OCI-LY7 (cell line): ENCODE results near the gene ZDHHC13. TPM values are rescaled to one million over a fixed set of nuclear protein-coding genes. Genes with fewer than 3 reads are reported as not detected.

Experiments
- BruUV-seq: library from RNA; stranded (reverse); fragments of 400-500 nt; replicated peaks from 2 replicates; lab custom pipeline; 2021; lab: Mats Ljungman, UMichigan
- CTCF ChIA-PET: fragments of 300-600 bp; sonication (Branson Sonifier 250); formaldehyde crosslinking; loops from one replicate; lab custom pipeline; 2022; ENCODE audit warnings: antibody characterized with exemption; ENCODE audit not compliant: unreplicated experiment; lab: Charles Lee
- POLR2A ChIA-PET: fragments of 300-600 bp; sonication (Branson Sonifier 250); formaldehyde crosslinking; loops from one replicate; lab custom pipeline; 2022; ENCODE audit warnings: antibody characterized with exemption; lab: Charles Lee
- DNase-seq: peaks from one replicate; pipeline ENCODE4 v3.0.0-alpha.2; 2015; ENCODE audit warnings: low spot score
- H2AFZ ChIP-seq: fragments of 200-600 bp; sonication (generic), shearing (Covaris generic); 2 replicates; pipeline ENCODE4 v1.6.1; 2014; ENCODE audit warnings: mild to moderate bottlenecking, antibody characterized with exemption, low read length, moderate library complexity
- H3K27ac ChIP-seq: fragments of 200-600 bp; sonication (generic); 2 replicates; pipeline ENCODE4 v1.5.1; 2014; ENCODE audit warnings: mixed run types, low read depth, mild to moderate bottlenecking, moderate library complexity, low read length, inconsistent platforms; ENCODE audit not compliant: poor library complexity, severe bottlenecking
- H3K36me3 ChIP-seq: fragments of 200-600 bp; sonication (generic); 2 replicates; pipeline ENCODE4 v1.6.1; 2014; ENCODE audit warnings: mild to moderate bottlenecking, antibody characterized with exemption, low read length, moderate library complexity, mixed read lengths; ENCODE audit not compliant: insufficient read depth
- H3K4me1 ChIP-seq: fragments of 200-600 bp; sonication (generic); 2 replicates; pipeline ENCODE4 v1.5.1; 2014; ENCODE audit warnings: mild to moderate bottlenecking, low read length; ENCODE audit not compliant: insufficient read depth, poor library complexity, severe bottlenecking
- H3K4me2 ChIP-seq: fragments of 200-600 bp; sonication (generic); 2 replicates; pipeline ENCODE4 v1.6.1; 2014; ENCODE audit warnings: mild to moderate bottlenecking, low read length
- H3K4me3 ChIP-seq: fragments of 200-600 bp; sonication (generic); 2 replicates; pipeline ENCODE4 v1.5.1; 2014; ENCODE audit warnings: mild to moderate bottlenecking, low read depth, low read length; ENCODE audit not compliant: poor library complexity, severe bottlenecking
- H3K79me2 ChIP-seq: fragments of 200-600 bp; sonication (generic); 2 replicates; pipeline ENCODE4 v1.6.1; 2016; ENCODE audit warnings: low read depth, mild to moderate bottlenecking, low read length, moderate library complexity, mixed read lengths; ENCODE audit not compliant: insufficient read depth
- H3K9me2 ChIP-seq: fragments of 200-600 bp; sonication (generic); 2 replicates; pipeline ENCODE4 v1.6.1; 2016; ENCODE audit warnings: mild to moderate bottlenecking, low read length, mixed read lengths; ENCODE audit not compliant: insufficient read depth
- H3K9me3 ChIP-seq: fragments of 200-600 bp; sonication (generic); 2 replicates; pipeline ENCODE4 v1.6.1; 2014; ENCODE audit warnings: mild to moderate bottlenecking, mixed run types, low read length, mixed read lengths
- H4K20me1 ChIP-seq: fragments of 200-600 bp; sonication (generic); 2 replicates; pipeline ENCODE4 v1.6.1; 2014; ENCODE audit warnings: mild to moderate bottlenecking, antibody characterized with exemption, low read length, moderate library complexity, mixed read lengths; ENCODE audit not compliant: insufficient read depth
- EZH2phosphoT487 ChIP-seq: fragments of 200-600 bp; sonication (generic); IDR thresholded peaks from 2 replicates; pipeline ENCODE4 v1.6.1; 2018; ENCODE audit warnings: low read depth, borderline replicate concordance, mild to moderate bottlenecking, mixed run types, antibody characterized with exemption, low read length, moderate library complexity, mixed read lengths
- intact Hi-C: fragments of 100-400 bp; cut with micrococcal nuclease; formaldehyde crosslinking; loops from one replicate; pipeline ENCODE4 v1.10.0; 2022; ENCODE audit not compliant: unreplicated experiment
- total RNA-seq, 2 experiments: library from RNA; depleted of rRNA in 1 of 2; stranded (reverse); fragments of >200 nt in 1 of 2; shearing (Covaris generic) in 1 of 2; gene quantifications; 2 replicates each; pipeline ENCODE4 v1.2.3, GENCODE V29; 2014 to 2022
- TF ChIP-seq, protein P1 (sequence below): fragments of 200-600 bp; sonication (generic); conservative IDR thresholded peaks from 2 replicates; pipeline ENCODE4 v1.5.1; 2014; ENCODE audit warnings: mild to moderate bottlenecking, antibody characterized with exemption, low read length, moderate library complexity, mixed read lengths

ZDHHC13 gene
- total RNA-seq, 2 experiments from 2014 or later, result 25.0 to 28.1 TPM

DNA sequence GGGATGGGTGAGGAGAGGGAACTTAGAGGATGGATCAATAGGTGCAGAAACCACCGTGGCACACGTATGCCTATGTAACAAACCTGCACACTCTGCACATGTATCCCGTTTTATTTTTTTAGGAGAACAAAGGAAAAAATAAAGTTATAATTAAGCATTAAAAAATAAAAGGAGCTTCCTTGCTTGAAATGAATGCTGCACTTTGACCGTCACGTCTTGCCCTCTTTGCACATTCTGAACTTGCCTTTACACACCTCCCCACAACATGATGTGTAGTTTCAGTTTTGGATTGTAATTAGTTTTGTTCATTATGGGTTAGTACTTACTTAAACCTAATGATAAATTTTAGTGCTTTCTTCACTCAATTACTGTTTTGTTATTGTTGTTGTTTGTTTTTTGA is 87.9 kb downstream of the ZDHHC13 start:
- POLR2A ChIA-PET, result no interaction called here

DNA sequence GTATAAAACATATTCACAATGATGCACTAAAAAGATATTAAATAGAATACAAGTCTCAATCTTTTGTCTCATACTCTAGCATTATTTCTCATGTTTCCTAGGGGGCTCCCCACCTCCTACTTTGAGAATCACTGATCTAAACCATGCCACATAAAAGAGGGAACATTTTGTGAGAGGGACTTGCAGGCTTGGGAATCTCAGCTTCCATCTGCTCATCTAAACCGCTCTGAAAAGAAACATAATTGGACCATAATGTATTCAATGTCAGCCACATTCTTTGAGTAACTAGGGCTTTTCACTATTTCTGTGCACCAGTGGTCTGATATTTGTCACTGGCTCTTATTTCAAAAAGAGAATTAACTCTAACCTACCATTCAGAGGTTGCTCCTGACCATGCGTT is 91.2 kb downstream of the ZDHHC13 start:
- CTCF ChIA-PET, result no interaction called here
- TF ChIP-seq EZH2phosphoT487, result no peak
- TF ChIP-seq, protein P1, sequence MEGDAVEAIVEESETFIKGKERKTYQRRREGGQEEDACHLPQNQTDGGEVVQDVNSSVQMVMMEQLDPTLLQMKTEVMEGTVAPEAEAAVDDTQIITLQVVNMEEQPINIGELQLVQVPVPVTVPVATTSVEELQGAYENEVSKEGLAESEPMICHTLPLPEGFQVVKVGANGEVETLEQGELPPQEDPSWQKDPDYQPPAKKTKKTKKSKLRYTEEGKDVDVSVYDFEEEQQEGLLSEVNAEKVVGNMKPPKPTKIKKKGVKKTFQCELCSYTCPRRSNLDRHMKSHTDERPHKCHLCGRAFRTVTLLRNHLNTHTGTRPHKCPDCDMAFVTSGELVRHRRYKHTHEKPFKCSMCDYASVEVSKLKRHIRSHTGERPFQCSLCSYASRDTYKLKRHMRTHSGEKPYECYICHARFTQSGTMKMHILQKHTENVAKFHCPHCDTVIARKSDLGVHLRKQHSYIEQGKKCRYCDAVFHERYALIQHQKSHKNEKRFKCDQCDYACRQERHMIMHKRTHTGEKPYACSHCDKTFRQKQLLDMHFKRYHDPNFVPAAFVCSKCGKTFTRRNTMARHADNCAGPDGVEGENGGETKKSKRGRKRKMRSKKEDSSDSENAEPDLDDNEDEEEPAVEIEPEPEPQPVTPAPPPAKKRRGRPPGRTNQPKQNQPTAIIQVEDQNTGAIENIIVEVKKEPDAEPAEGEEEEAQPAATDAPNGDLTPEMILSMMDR, result no peak

More for the DNA sequence above, 87.9 kb downstream of the ZDHHC13 start:
- no peak overlapping the region for H2AFZ ChIP-seq
- DNase-seq, result no peak
- H3K27ac ChIP-seq, result no peak overlapping the region
- H3K9me2 ChIP-seq, result no peaks in the 10 kb centered on the region
- no peaks in the 10 kb centered on the region for H3K79me2 ChIP-seq
- H3K36me3 ChIP-seq, result no peaks in the 10 kb centered on the region
- CTCF ChIA-PET, result no interaction called here
- H3K4me3 ChIP-seq, result no peak overlapping the region
- TF ChIP-seq, protein P1, result no peak
- TF ChIP-seq EZH2phosphoT487, result no peak
- no peaks in the 10 kb centered on the region for H3K9me3 ChIP-seq
- H3K4me1 ChIP-seq, result no peaks in the 10 kb centered on the region
- intact Hi-C loops, result no loop called here
- no TSS peak for BruUV-seq
- H4K20me1 ChIP-seq, result no peaks in the 10 kb centered on the region
- no peak overlapping the region for H3K4me2 ChIP-seq

DNA sequence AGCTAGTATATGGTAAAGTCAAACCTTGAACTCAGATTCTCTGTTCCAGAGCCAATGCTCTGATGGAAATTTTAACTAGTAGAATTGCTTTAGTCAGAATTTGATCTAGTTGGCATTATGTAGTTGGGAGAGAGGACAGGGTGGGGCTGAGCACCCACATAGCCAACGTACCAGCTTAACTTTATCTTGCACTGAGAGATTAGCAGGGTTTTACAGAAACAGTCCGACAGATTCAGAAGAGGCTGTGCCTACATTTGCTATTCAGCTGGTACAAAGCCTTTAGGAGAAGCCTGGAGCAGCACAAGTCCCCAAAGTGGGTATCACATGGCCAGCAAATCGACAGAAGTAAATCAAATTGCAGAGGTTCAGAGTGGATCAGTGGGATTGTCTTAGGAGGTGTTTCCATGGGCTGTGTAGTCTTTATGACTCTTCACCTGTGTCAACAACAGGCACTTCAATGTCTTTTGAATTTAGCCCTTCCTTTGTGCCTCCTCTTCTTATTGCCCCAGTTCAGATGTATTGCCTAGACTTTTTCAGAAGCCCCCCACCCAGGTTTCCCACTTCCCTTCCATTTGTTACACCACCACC is 92.1 kb downstream of the ZDHHC13 start:
- no peaks in the 10 kb centered on the region for H3K36me3 ChIP-seq
- DNase-seq, result no peak
- no peak overlapping the region for H3K27ac ChIP-seq
- H4K20me1 ChIP-seq, result no peaks in the 10 kb centered on the region
- H3K4me2 ChIP-seq, result no peak overlapping the region
- H3K4me1 ChIP-seq, result no peaks in the 10 kb centered on the region
- TF ChIP-seq, protein P1, result no peak
- TF ChIP-seq EZH2phosphoT487, result no peak
- no peaks in the 10 kb centered on the region for H3K9me3 ChIP-seq
- intact Hi-C loops, result no loop called here
- H2AFZ ChIP-seq, result no peak overlapping the region
- H3K4me3 ChIP-seq, result no peak overlapping the region
- POLR2A ChIA-PET, result no interaction called here
- H3K79me2 ChIP-seq, result no peaks in the 10 kb centered on the region
- CTCF ChIA-PET, result no interaction called here
- no TSS peak for BruUV-seq
- no peaks in the 10 kb centered on the region for H3K9me2 ChIP-seq

More for the DNA sequence above, 91.2 kb downstream of the ZDHHC13 start:
- intact Hi-C loops, result no loop called here
- Histone ChIP-seq H2AFZ (no peak overlapping the region), H3K9me2 (no peaks in the 10 kb centered on the region), H3K36me3 (no peaks in the 10 kb centered on the region), H3K9me3 (no peaks in the 10 kb centered on the region), H3K79me2 (no peaks in the 10 kb centered on the region), H3K4me1 (no peaks in the 10 kb centered on the region), H4K20me1 (no peaks in the 10 kb centered on the region), H3K4me3 (no peak overlapping the region), H3K27ac (no peak overlapping the region), H3K4me2 (no peak overlapping the region)
- BruUV-seq, result no TSS peak
- DNase-seq, result no peak
- POLR2A ChIA-PET, result no interaction called here
